Mucosa of descending colon (tissue), 3 donors: ENCODE data around the gene ADGRF3. TPM values are rescaled to one million over a fixed set of nuclear protein-coding genes. Genes with fewer than 3 reads are reported as not detected.
A peak's percentile ranks its signal among the peaks of the same experiment; 100 is the strongest.

Experiments
- ATAC-seq: fragments of 200-7000 bp; cut with Tn5 transposase; one replicate; pipeline ENCODE4 v1.9.1; 2020; ENCODE audit warnings: mild to moderate bottlenecking, moderate library complexity
- DNase-seq, 3 donors: peaks; one replicate each; pipeline ENCODE4 v3.0.0-alpha.2; 2020
- H3K36me3 ChIP-seq: fragments of 200-600 bp; one replicate; pipeline ENCODE4 v1.8.0; 2021; ENCODE audit warnings: low read depth, mild to moderate bottlenecking
- H3K4me1 ChIP-seq: fragments of 200-600 bp; one replicate; pipeline ENCODE4 v1.8.0; 2021; ENCODE audit warnings: low read depth, mild to moderate bottlenecking
- H3K4me3 ChIP-seq: fragments of 200-600 bp; one replicate; pipeline ENCODE4 v1.8.0; 2021; ENCODE audit warnings: mild to moderate bottlenecking
- H3K9me3 ChIP-seq: fragments of 200-600 bp; one replicate; pipeline ENCODE4 v1.8.0; 2021; ENCODE audit warnings: mild to moderate bottlenecking
- CTCF ChIP-seq: fragments of 200-600 bp; IDR thresholded peaks from one replicate; pipeline ENCODE4 v1.8.0; 2022; ENCODE audit warnings: antibody characterized with exemption, mild to moderate bottlenecking
- intact Hi-C, 2 donors: fragments of 100-400 bp; cut with DNase I in 1 of 2; cut with micrococcal nuclease in 1 of 2; formaldehyde crosslinking; loops; one replicate each; pipeline versions ENCODE4 v1.11.0 to v1.11.1; 2022; cut with DNase I, micrococcal nuclease
- total RNA-seq, 3 donors: library from RNA; stranded (reverse); fragmentation: NEBNext Ultra II Directional in 2 of 3; extraction: Animal tissue kit (Norgen Biotek cat#: 25700) in 2 of 3; gene quantifications; one replicate each; pipeline versions ENCODE4 v1.2.1 to v1.2.4, GENCODE V29; 2021 to 2023
- donor health status: DM: no; HTN: no; CAD: no; lungs with moderate emphysema.
- donor health status: DM: no; HTN: no; CAD: no.
- donor health status: DM: no; HTN: yes; CAD: no.

The ADGRF3 gene
- total RNA-seq, 3 donors from 2014 or later: 0.13 to 0.77 (median 0.32) TPM

DNA sequence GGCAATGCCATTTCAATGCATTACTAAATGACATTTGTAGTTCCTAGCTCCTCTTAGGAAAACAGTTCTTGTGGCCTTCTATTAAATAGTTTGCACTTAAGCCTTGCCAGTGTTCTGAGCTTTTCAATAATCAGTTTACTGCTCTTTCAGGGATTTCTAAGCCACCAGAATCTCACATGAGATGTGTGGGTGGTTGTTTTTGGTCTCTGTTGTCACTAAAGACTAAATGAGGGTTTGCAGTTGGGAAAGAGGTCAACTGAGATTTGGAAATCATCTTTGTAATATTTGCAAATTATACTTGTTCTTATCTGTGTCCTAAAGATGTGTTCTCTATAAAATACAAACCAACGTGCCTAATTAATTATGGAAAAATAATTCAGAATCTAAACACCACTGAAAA, 56.6 kb downstream of the ADGRF3 start:
- intact Hi-C loops: no loop called here
- no peak for TF ChIP-seq CTCF
- no peaks in the 10 kb centered on the region for H3K36me3 ChIP-seq
- no peak overlapping the region for H3K4me3 ChIP-seq
- no peak for ATAC-seq
- DNase-seq: no peak
- H3K9me3 ChIP-seq: no peaks in the 10 kb centered on the region
- no peaks in the 10 kb centered on the region for H3K4me1 ChIP-seq

DNA sequence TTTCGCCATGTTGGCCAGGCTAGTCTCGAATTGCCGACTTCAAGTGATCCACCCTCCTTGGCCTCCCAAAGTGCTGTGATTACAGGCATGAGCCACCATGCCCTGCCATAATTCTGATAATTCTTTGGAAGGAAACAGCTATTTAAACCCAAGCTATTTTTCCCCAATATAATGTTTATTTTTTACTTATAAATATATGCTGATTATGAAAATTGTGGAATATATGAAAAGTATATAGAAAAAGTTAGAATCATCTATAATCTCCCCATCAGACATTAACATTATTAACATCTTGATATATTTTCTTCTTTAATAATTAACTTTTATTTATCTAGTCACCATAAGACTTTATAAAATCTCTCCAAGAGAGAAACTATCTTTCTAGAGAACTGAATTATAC, 60.7 kb downstream of the ADGRF3 start:
- intact Hi-C loops: no loop called here
- no peak for ATAC-seq
- H3K36me3 ChIP-seq: no peaks in the 10 kb centered on the region

GRCh38 chr2:26284132-26284531, 62.5 kb downstream of the ADGRF3 start:
- DNase-seq (no peak), ATAC-seq (no peak)
- H3K9me3 ChIP-seq: no peaks in the 10 kb centered on the region
- no peak overlapping the region for H3K4me3 ChIP-seq
- intact Hi-C loops: no loop called here
- no peaks in the 10 kb centered on the region for H3K4me1 ChIP-seq
- TF ChIP-seq CTCF: no peak
- no peaks in the 10 kb centered on the region for H3K36me3 ChIP-seq

More for the DNA sequence above, 60.7 kb downstream of the ADGRF3 start:
- H3K4me3 ChIP-seq: no peak overlapping the region
- H3K9me3 ChIP-seq: no peaks in the 10 kb centered on the region
- H3K4me1 ChIP-seq: no peaks in the 10 kb centered on the region
- TF ChIP-seq CTCF: no peak
- DNase-seq: no peak

DNA sequence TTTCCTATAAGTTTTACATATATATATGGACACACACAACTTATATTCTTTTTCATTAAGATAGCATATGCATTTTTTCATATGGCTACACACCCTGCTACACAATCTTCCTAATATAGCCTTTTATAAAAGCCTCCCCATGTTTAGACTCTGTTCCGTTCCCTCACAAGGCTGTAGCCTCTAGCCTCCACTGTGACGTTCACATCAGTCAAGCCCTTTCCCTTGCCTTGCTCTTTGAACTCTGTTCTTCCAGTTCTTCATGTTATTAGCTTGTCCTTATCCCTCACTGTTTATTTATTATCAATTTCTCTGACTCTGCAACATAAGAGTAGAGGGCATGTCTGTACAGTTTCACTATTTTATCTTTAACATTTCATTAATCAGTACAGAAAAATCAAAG, 63.0 kb downstream of the ADGRF3 start:
- no peak for TF ChIP-seq CTCF
- ATAC-seq (no peak), DNase-seq (no peak)
- Histone ChIP-seq H3K4me3 (no peak overlapping the region), H3K4me1 (no peaks in the 10 kb centered on the region), H3K9me3 (no peaks in the 10 kb centered on the region), H3K36me3 (no peaks in the 10 kb centered on the region)
- intact Hi-C loops: no loop called here

GRCh38 chr2:26281226-26281625, 65.4 kb downstream of the ADGRF3 start:
- Histone ChIP-seq H3K4me3 (no peak overlapping the region), H3K9me3 (no peaks in the 10 kb centered on the region), H3K4me1 (no peaks in the 10 kb centered on the region), H3K36me3 (no peaks in the 10 kb centered on the region)
- no peak for TF ChIP-seq CTCF
- ATAC-seq: peak; percentile 70
- intact Hi-C loops: no loop called here
- no peak for DNase-seq

- ATAC-seq (no peak), DNase-seq (no peak)
- Histone ChIP-seq H3K4me1 (no peaks in the 10 kb centered on the region), H3K4me3 (no peak overlapping the region), H3K9me3 (no peaks in the 10 kb centered on the region), H3K36me3 (no peaks in the 10 kb centered on the region)
- intact Hi-C loops: no loop called here
- no peak for TF ChIP-seq CTCF
Observed at GRCh38 chr2:26279886-26280285, 66.7 kb downstream of the ADGRF3 start.
